ENCODE measurements around the gene NFIA. TPM values are rescaled to one million over a fixed set of nuclear protein-coding genes. Genes with fewer than 3 reads are reported as not detected.

Gene NFIA
- total and polyA plus RNA-seq, 2 of the 13 experiments (the other 11 are each of a cell fraction or from before 2014, with no cell fraction given): 14.7 to 28.5 TPM

DNA sequence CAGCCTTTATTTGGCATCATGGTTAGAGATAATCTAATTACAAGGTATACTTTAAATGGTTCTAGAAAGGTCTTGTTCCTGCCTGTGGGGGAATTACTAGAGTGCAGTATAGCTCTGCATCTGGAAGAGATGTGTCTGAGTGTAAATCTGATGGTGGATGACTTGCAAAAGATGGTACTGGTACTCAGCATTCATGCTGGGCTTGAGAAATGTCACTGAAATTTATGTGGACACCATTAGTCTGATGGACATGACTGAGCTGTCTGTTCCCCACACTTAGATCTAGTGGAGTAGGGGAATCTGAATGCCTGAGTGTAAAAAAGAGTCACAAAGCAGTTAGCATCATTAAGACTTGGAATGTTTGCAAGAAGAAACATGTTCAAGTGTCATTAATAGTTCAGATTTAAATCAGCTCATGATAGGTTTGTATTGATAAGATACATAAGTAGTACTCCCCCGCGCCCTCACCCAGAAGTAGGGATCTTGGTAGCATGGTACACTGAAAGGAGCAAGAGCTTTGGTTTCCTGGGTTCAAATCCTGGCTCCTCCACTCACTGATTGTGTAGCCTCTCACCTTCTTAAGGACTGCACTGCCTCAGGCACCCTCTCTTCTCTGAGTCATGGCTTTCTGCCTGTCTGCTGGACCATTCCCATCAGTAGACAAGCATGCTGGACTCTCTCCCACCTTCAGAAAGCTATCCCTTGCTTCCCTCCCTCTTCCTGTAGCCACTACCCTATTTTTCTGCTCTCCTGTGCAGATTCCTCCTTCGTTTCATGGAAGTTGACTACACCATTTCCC lies 292.9 kb downstream of the NFIA start:
- H3K36me3 ChIP-seq (replicated peaks in 1 of 2; ENCODE audit: control insufficient read depth in 1 of 2, insufficient read depth in 2 of 2, low read length in 2 of 2): peaks cover 4 to 13% of the 10 kb centered on the region in 2 experiments
- no peaks in the 10 kb centered on the region for H4K20me1 ChIP-seq (ENCODE audit: insufficient read depth, low read length)
- ChIA-PET POLR2A (no interaction called here), CTCF (ENCODE audit: low intra/inter-chr PET ratio, low total read pairs) (no interaction called here)
- in situ Hi-C loops (cut with HindIII; ENCODE audit: extremely low pct_ligation_motif_present, low pct_unique_long_range_greater_than_20kb) (no loop called here), intact Hi-C loops (cut with micrococcal nuclease; ENCODE audit: unreplicated experiment) (no loop called here)
- H2AFZ ChIP-seq (ENCODE audit: low read length): no peak overlapping the region
- H3K9ac ChIP-seq (ENCODE audit: insufficient read depth, low read depth, low read length): no peak overlapping the region
- DNase-seq (ENCODE audit: low spot score): no peak
- no peak overlapping the region for H3K4me3 ChIP-seq (replicated peaks in 1 of 3; ENCODE audit: insufficient read depth in 1 of 3, low read depth in 2 of 3, low read length in 3 of 3)
- no peaks in the 10 kb centered on the region for H3K79me2 ChIP-seq (ENCODE audit: insufficient read depth, low read length)
- FAIRE-seq: no peak
- TF ChIP-seq, protein P1, sequence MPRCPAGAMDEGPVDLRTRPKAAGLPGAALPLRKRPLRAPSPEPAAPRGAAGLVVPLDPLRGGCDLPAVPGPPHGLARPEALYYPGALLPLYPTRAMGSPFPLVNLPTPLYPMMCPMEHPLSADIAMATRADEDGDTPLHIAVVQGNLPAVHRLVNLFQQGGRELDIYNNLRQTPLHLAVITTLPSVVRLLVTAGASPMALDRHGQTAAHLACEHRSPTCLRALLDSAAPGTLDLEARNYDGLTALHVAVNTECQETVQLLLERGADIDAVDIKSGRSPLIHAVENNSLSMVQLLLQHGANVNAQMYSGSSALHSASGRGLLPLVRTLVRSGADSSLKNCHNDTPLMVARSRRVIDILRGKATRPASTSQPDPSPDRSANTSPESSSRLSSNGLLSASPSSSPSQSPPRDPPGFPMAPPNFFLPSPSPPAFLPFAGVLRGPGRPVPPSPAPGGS (CRISPR knock-in tag; IDR thresholded peaks at IDR 0.05): no peak
- TF ChIP-seq REL (CRISPR knock-in tag; conservative IDR thresholded peaks at IDR 0.05) (no peak), HIVEP1 (CRISPR knock-in tag; IDR thresholded peaks at IDR 0.05) (no peak), TP53 (CRISPR knock-in tag; conservative IDR thresholded peaks at IDR 0.05) (no peak), ZMYM2 (CRISPR knock-in tag; IDR thresholded peaks at IDR 0.05) (no peak)
- TF ChIP-seq, protein P2, sequence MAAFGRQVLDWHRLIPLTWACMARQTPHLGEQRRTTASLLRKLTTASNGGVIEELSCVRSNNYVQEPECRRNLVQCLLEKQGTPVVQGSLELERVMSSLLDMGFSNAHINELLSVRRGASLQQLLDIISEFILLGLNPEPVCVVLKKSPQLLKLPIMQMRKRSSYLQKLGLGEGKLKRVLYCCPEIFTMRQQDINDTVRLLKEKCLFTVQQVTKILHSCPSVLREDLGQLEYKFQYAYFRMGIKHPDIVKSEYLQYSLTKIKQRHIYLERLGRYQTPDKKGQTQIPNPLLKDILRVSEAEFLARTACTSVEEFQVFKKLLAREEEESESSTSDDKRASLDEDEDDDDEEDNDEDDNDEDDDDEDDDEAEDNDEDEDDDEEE (CRISPR knock-in tag; IDR thresholded peaks at IDR 0.05): no peak
- H3K4me2 ChIP-seq (ENCODE audit: low read depth, low read length): no peak overlapping the region
- H3K27me3 ChIP-seq (ENCODE audit: control insufficient read depth in 1 of 2, insufficient read depth in 2 of 2, low read length in 2 of 2): no peaks in the 10 kb centered on the region
- peaks cover 36% of the 10 kb centered on the region for H3K4me1 ChIP-seq (ENCODE audit: insufficient read depth, low read length)
- ATAC-seq: no peak
- 95% methylated on average over 3 of the region's 3 CpGs for WGBS (ENCODE audit: low lambda C conversion rate)
- no peak overlapping the region for H3K27ac ChIP-seq (ENCODE audit: extremely low read length, insufficient read depth, low read length)
- H3K9me3 ChIP-seq (ENCODE audit: low read length): no peaks in the 10 kb centered on the region
- BruUV-seq (replicated peaks): no TSS peak
